Heart right ventricle (tissue), 16 donors: ENCODE results near the gene SLX4IP. TPM values are rescaled to one million over a fixed set of nuclear protein-coding genes. Genes with fewer than 3 reads are reported as not detected.
"Not testable (repeated sequence)": the region's sequence is repeated elsewhere in the genome, so short reads cannot be mapped to it uniquely, and the experiment has no call there.

Source experiments
- ATAC-seq, 8 donors: fragments of 200-7000 bp; cut with Tn5 transposase; one replicate each; pipeline ENCODE4 v1.9.1; 2020; ENCODE audit warnings: mild to moderate bottlenecking in 8 of 8, moderate library complexity in 8 of 8, moderate number of reproducible peaks in 1 of 8
- DNase-seq, 2 donors: peaks; one replicate each; pipeline ENCODE4 v3.0.0-alpha.2; 2020
- H3K27ac ChIP-seq, 10 donors: fragments of 200-600 bp; sonication (generic) in 2 of 10; one replicate each; pipeline versions ENCODE4 v1.5.0 to v1.8.0; 2020 to 2022; ENCODE audit warnings: mild to moderate bottlenecking in 3 of 10
- H3K27me3 ChIP-seq, 7 donors: fragments of 200-600 bp; one replicate each; pipeline ENCODE4 v1.8.0; 2021 to 2022; ENCODE audit warnings: mild to moderate bottlenecking in 2 of 7
- H3K36me3 ChIP-seq, 9 donors: fragments of 200-600 bp; sonication (generic) in 1 of 9; one replicate each; pipeline versions ENCODE4 v1.5.0 to v1.8.0; 2020 to 2022; ENCODE audit warnings: mild to moderate bottlenecking in 2 of 9
- H3K4me1 ChIP-seq, 9 donors: fragments of 200-600 bp; sonication (generic) in 1 of 9; one replicate each; pipeline versions ENCODE4 v1.5.0 to v1.8.0; 2020 to 2022; ENCODE audit warnings: mild to moderate bottlenecking in 4 of 9
- H3K4me3 ChIP-seq, 10 donors: fragments of 200-600 bp; sonication (generic) in 2 of 10; one replicate each; pipeline versions ENCODE4 v1.5.0 to v1.8.0; 2020 to 2022; ENCODE audit warnings: mild to moderate bottlenecking in 7 of 10, moderate library complexity in 2 of 10
- H3K9me3 ChIP-seq, 11 donors: fragments of 200-600 bp in 10 of 11; sonication (generic) in 2 of 11; one replicate each; pipeline versions ENCODE4 v1.5.0 to v1.8.0; 2013 to 2022; ENCODE audit warnings: mild to moderate bottlenecking in 2 of 11, control low read depth in 1 of 11, moderate library complexity in 1 of 11
- WGBS, 2 donors: extraction: QIAGEN DNeasy Blood & Tissue Kit; methylation state at CpG; one replicate each; pipeline ENCODE4 v1.1.7; 2013; ENCODE audit warnings: inconsistent platforms in 1 of 2; 5-methylcytosine and 5-hydroxymethylcytosine counted together
- intact Hi-C, 10 donors: fragments of 100-400 bp; cut with DNase I; formaldehyde crosslinking; loops; one replicate each; pipeline versions ENCODE4 v1.11.1 to v1.14.2; 2022
- polyA plus RNA-seq, 2 donors: library from polyadenylated mRNA; stranded (reverse); fragments of 200-250 nt; gene quantifications; one replicate each; pipeline ENCODE4 v1.2.3, GENCODE V29; 2013
- total RNA-seq, 10 donors: library from RNA; stranded (reverse); fragmentation: NEBNext Ultra II Directional in 3 of 10; extraction: Animal tissue kit (Norgen Biotek cat#: 25700) in 3 of 10; gene quantifications; one replicate each; pipeline versions ENCODE4 v1.2.1 to v1.2.4, GENCODE V29; 2021 to 2023
- TF ChIP-seq, protein P1 (sequence below), 9 donors: fragments of 200-600 bp; sonication (generic) in 2 of 9; IDR thresholded peaks; one replicate each; pipeline versions ENCODE4 v1.5.0 to v1.8.0; 2021 to 2022; ENCODE audit warnings: antibody characterized with exemption in 9 of 9, mild to moderate bottlenecking in 5 of 9, moderate library complexity in 1 of 9
- donor health status: Arrhythmogenic right ventricular cardiomyopathy.
- donor health status: ischemic (EF 13 %, LVEDD 7.1; RV severe dilation, severe dysfunction).
- donor health status: healthy with polysubstance abuse.
- donor health status: DM: no; HTN: yes; CAD: no.
- donor health status: DM: no; HTN: no; CAD: no.
- donor health status: ischemic (EF 25% LVEDD 6.9; RV normal size, moderate dysfunction).
- donor health status: ischemic (EF 25% LVEDD 5.7; RV mildly dilated, moderate dysfunction).
- donor health status: healthy.
- donor health status: DM: yes; HTN: yes; CAD: no.
- donor health status: Ischemic cardiomyopathy.
- donor health status: ischemic (EF 35%, LVEDD 5.7; RV mildly dilated, moderate dysfunction).
- donor health status: nonischemic (EF 11% LVEDD 7.7; RV severe dilation, severe dysfunction).
- donor health status: DM: yes; HTN: yes; CAD: no.
- donor health status: PGD.
- donor health status: ischemic (EF 29% LVEDD 5.4; RV normal size, mild dysfunction).
- donor health status: nonischemic (EF 23%, LVEDD 6.1; RV moderate dilation, normal function).

The SLX4IP gene
- total and polyA plus RNA-seq, 12 donors = 0.71 to 3.1 (median 2.6) TPM

GRCh38 chr20:10388597-10388996 lies 46.5 kb upstream of the SLX4IP start:
- ATAC-seq (no peak), DNase-seq (no peak)
- H3K27me3 ChIP-seq = no peaks in the 10 kb centered on the region
- TF ChIP-seq, protein P1, sequence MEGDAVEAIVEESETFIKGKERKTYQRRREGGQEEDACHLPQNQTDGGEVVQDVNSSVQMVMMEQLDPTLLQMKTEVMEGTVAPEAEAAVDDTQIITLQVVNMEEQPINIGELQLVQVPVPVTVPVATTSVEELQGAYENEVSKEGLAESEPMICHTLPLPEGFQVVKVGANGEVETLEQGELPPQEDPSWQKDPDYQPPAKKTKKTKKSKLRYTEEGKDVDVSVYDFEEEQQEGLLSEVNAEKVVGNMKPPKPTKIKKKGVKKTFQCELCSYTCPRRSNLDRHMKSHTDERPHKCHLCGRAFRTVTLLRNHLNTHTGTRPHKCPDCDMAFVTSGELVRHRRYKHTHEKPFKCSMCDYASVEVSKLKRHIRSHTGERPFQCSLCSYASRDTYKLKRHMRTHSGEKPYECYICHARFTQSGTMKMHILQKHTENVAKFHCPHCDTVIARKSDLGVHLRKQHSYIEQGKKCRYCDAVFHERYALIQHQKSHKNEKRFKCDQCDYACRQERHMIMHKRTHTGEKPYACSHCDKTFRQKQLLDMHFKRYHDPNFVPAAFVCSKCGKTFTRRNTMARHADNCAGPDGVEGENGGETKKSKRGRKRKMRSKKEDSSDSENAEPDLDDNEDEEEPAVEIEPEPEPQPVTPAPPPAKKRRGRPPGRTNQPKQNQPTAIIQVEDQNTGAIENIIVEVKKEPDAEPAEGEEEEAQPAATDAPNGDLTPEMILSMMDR (IDR thresholded peaks at IDR 0.05) = no peak
- H3K4me1 ChIP-seq = no peaks in the 10 kb centered on the region
- WGBS, 2 donors = 77 to 80% methylated on average over 4 of the region's 4 CpGs
- no peaks in the 10 kb centered on the region for H3K9me3 ChIP-seq
- intact Hi-C loops = loop anchor here in 1 of 10 donors (10.0 kb wide), 1 partner anchor 74 kb away; no protein-coding TSS in a partner anchor
- no peak overlapping the region for H3K4me3 ChIP-seq
- H3K36me3 ChIP-seq = no peaks in the 10 kb centered on the region
- H3K27ac ChIP-seq = no peak overlapping the region

DNA sequence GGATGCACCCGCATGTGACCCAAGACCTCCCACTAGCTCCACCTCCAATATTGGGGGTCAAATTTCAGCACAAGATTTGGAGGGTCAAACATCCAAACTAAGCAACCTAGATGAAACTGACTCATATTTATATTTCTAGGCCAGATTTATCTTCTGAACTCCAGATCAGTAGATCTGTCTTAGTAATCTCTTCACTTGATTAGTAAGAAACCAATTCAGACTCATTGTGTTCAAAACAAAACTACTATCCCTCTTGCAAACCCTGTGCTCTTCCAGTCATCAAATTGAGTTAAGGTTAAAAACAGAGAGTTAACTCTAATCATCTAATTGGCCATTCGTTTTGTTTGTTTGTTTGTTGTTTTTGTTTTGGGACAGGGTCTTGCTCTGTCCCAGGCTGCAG lies 44.4 kb upstream of the SLX4IP start:
- no peak for ATAC-seq
- H3K36me3 ChIP-seq = no peaks in the 10 kb centered on the region
- no peak for DNase-seq
- WGBS, 2 donors = 85% methylated on average over 2 of the region's 2 CpGs
- intact Hi-C loops = no loop called here
- H3K27me3 ChIP-seq = no peaks in the 10 kb centered on the region
- TF ChIP-seq, protein P1 (IDR thresholded peaks at IDR 0.05) = no peak
- no peaks in the 10 kb centered on the region for H3K4me1 ChIP-seq
- H3K27ac ChIP-seq = no peak overlapping the region
- H3K4me3 ChIP-seq = no peak overlapping the region
- no peaks in the 10 kb centered on the region for H3K9me3 ChIP-seq

DNA sequence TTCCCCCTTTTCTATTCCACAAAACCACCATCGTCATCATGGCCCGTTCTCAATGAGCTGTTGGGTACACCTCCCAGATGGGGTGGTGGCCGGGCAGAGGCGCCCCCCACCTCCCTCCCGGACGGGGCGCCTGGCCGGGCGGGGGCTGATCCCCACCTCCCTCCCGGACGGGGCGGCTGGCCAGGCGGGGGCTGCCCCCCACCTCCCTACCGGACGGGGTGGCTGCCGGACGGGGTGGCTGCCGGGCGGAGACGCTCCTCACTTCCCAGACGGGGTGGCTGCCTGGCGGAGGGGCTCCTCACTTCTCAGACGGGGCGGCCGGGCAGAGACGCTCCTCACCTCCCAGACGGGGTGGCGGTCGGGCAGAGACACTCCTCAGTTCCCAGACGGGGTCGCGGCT lies 40.4 kb upstream of the SLX4IP start:
- not testable (repeated sequence) for ATAC-seq, H3K4me1 ChIP-seq

DNA sequence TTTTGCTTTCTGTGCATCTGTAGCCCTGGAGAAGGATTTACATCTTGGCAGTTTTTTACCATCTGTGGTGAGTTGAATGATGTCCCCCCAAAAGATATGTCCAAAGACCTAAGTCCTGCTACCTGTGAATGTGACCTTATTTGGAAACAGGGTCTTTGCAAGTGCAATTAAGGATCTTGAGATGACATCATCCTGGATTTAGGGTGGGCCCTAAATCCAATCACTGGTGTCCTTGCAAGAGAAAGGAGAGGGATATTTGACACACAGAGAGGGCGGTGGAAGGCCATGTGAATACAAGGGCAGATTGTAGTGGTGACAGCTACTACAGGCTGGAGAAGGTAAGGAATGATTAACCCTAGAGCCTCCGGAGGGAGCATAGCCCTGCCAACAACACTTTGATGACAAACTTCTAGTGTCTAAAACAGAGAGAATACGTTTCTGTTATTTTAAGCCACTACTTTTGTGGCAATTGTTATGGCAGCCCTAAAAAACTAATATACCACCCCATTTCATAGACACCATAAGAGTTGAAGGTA lies 36.2 kb upstream of the SLX4IP start:
- intact Hi-C loops = no loop called here
- 62 to 67% methylated on average over 3 of the region's 3 CpGs for WGBS, 2 donors
- ATAC-seq (no peak), DNase-seq (no peak)
- Histone ChIP-seq H3K27ac (no peak overlapping the region), H3K27me3 (no peaks in the 10 kb centered on the region), H3K4me1 (peaks cover 0 to 2% (median 0%) of the 10 kb centered on the region in 9 donors), H3K4me3 (no peak overlapping the region), H3K36me3 (peaks cover 0 to 5% (median 0%) of the 10 kb centered on the region in 9 donors), H3K9me3 (no peaks in the 10 kb centered on the region)
- TF ChIP-seq, protein P1 (IDR thresholded peaks at IDR 0.05) = no peak

More for the DNA sequence above, 40.4 kb upstream of the SLX4IP start:
- H3K27me3 ChIP-seq, DNase-seq, intact Hi-C loops, H3K36me3 ChIP-seq, H3K27ac ChIP-seq, H3K4me3 ChIP-seq, H3K9me3 ChIP-seq: not testable (repeated sequence)
- 96 to 97% methylated on average over 14 to 29 of the region's 32 CpGs for WGBS, 2 donors

GRCh38 chr20:10402938-10403608 lies 32.0 kb upstream of the SLX4IP start:
- DNase-seq (no peak), ATAC-seq (no peak)
- intact Hi-C loops = no loop called here
- TF ChIP-seq, protein P1 (IDR thresholded peaks at IDR 0.05) = no peak
- 82% methylated on average over 3 of the region's 3 CpGs for WGBS, 2 donors
- H3K4me1 ChIP-seq = peaks cover 0 to 7% (median 0%) of the 10 kb centered on the region in 9 donors
- no peak overlapping the region for H3K4me3 ChIP-seq
- no peak overlapping the region for H3K27ac ChIP-seq
- H3K9me3 ChIP-seq = no peaks in the 10 kb centered on the region
- H3K36me3 ChIP-seq = peaks cover 0 to 46% (median 15%) of the 10 kb centered on the region in 9 donors
- H3K27me3 ChIP-seq = no peaks in the 10 kb centered on the region
